Measurements from ENCODE around the gene SHMT2.

SHMT2 gene

DNA sequence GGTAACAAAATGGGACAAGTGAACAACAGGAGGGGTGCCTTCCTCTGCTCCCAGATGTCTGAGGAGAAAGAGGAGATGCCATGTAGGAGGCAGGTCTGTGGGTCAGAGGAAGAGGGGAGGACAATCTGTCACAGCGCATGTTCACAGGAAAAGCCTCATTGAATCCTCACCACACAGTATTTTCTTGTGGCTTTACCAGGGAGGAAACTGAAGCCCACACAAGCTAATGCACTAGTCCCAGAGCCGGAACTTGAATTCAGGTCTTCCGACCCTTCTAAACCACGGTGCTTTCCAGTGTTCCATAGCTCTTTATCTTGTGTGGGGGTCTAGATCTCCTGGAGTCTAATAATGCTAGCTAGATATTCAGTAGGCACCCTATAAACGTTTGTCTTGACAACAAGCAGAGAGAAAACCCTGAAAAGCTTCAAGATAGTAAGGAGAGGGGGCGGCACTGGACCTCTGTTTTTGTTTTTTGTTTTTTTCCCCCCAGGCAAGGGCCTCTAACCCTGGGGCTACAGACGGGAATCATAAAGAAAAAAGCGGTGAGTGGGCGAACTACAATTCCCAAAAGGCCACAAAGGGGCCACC lies 371 bp upstream of the SHMT2 start:
- DNase-seq = no peak

GRCh38 chr12:57230381-57231155 lies 1.1 kb downstream of the SHMT2 start:
- no peak for DNase-seq

- no peak for DNase-seq
Measured at GRCh38 chr12:57231276-57232021, 1.9 kb downstream of the SHMT2 start.

DNA sequence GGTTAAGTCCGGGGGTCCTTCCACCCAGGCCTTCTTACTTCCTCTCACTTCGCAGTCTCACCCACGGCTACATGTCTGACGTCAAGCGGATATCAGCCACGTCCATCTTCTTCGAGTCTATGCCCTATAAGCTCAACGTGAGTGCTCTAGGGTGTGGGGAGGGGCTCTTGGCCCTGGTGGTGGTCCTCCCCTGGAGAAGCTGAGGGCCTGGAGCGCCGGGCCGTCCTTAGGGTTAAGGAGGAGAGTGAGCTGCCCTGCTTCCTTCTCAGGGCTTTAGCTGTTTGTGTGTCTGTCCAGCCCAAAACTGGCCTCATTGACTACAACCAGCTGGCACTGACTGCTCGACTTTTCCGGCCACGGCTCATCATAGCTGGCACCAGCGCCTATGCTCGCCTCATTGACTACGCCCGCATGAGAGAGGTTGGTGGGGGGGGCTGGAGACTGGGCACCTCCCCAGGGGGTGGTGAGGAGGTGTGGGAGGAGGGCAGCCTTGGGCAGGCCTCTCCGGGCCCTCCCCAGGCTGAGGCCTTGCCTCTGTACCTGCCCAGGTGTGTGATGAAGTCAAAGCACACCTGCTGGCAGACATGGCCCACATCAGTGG lies 2.7 kb downstream of the SHMT2 start:
- no peak for DNase-seq

DNA sequence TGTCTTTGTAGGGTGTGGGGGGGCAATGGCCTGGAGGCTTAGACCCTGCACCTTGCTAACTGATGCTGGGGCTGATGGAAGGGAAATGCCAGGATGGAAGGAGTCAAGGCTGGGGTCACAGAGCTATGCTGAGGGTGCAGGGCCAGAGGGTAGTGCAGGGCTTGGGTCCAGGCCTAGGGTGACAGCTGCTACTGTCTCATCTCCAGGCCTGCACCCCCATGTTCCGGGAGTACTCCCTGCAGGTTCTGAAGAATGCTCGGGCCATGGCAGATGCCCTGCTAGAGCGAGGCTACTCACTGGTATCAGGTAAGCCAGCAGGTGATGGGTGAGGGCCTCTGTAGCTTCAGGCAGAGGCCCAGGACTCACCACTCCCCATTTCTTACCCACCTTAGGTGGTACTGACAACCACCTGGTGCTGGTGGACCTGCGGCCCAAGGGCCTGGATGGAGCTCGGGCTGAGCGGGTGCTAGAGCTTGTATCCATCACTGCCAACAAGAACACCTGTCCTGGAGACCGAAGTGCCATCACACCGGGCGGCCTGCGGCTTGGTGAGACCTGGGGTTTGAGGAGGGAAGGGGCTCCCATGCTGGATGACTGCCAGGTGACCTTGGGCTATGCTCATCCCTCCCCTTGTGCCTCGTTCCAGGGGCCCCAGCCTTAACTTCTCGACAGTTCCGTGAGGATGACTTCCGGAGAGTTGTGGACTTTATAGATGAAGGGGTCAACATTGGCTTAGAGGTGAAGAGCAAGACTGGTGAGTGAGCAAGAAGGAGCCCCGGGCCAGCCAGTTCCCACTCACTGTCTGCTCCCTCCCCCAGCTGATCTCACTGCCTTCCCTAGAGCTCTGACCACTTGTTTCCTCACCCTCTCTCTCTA lies 4.1 kb downstream of the SHMT2 start:
- no peak for DNase-seq

- DNase-seq = no peak
Measured at GRCh38 chr12:57234233-57234570, 4.7 kb downstream of the SHMT2 start.

DNA sequence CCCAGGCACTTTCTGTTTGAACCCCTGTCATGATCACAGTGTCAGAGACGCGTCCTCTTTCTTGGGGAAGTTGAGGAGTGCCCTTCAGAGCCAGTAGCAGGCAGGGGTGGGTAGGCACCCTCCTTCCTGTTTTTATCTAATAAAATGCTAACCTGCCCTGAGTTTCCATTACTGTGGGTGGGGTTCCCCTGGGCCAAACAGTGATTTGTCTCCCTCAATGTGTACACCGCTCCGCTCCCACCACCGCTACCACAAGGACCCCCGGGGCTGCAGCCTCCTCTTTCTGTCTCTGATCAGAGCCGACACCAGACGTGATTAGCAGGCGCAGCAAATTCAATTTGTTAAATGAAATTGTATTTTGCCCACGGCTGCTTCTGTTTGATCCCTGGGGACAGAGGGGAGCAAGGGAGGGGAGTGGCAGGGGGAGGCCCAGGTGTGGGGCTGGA lies 5.1 kb downstream of the SHMT2 start:
- no peak for DNase-seq

GRCh38 chr12:57235017-57235727 lies 5.7 kb downstream of the SHMT2 start:
- DNase-seq = no peak

DNA sequence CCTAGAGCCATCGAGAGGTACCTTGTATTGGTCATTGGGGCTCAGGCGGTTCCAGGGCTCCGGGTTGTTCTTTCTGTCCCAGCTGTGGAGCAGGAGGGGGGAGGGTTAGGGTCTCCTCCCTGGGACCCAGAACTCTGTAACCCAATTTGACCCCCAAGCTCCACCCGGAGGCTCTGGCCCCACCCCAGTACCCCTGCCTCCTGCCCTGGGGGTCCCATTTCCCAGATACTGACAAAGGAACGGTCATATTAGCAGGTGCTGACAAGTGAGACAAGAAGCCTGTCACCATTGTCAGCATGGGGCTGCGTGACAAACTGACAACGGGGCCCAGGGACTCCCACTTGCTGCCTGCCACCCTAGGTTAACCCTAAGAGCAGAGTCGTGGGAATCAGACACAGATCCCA lies 6.2 kb downstream of the SHMT2 start:
- DNase-seq = no peak

DNA sequence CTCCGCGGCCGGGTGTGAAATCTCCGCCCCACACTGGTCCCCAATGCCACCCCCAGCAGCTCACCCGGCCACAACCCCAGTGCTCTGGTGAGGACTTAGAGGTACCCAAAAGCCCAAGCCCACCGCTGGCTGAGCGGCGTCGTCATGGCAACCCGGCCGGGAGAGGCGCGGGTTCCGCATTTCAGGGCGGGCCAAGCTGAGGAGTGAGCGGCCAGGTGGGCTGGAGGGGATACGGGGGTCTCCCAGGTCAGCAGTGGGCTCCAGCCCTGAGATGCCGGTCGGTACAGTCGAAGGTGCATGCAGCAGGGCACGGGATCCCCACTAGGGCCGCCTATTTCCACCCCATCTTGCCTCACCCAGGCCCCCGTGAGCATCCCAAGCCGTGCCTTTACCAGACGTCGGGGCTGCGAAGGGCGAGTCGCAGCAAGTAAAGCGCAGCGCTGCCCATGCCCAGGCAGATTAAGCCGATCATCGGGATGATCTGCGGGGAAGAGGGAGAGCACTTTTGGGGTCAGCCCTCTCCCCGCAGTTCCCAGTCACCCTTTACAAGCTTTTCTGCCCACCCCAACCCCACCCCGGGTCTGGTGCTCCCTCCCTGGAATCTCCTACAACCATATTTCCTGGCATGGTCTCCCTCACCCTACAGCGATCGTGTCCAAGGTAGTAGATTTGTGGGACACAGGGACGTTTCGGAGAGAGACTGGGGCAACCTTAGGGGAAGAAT lies 6.9 kb downstream of the SHMT2 start:
- no peak for DNase-seq

GRCh38 chr12:57236925-57237595 lies 7.5 kb downstream of the SHMT2 start:
- DNase-seq = no peak

DNA sequence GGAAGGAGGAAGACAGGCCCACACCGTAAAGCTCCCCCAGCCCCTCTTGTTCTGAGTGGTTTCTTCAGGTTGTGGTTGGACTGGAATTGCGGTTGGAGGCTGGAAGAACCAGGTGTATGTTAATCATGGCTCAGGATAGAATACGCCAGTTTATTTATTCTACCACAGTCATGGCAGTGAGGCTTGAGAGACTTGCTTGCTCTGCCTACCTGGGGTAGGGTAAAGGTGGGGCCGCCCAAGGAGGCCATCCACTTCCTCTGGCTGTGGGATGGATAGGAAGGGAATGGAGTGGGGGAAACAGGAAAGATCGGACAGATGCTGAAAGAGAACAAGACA lies 8.1 kb downstream of the SHMT2 start:
- peak; percentile 23 for DNase-seq

DNA sequence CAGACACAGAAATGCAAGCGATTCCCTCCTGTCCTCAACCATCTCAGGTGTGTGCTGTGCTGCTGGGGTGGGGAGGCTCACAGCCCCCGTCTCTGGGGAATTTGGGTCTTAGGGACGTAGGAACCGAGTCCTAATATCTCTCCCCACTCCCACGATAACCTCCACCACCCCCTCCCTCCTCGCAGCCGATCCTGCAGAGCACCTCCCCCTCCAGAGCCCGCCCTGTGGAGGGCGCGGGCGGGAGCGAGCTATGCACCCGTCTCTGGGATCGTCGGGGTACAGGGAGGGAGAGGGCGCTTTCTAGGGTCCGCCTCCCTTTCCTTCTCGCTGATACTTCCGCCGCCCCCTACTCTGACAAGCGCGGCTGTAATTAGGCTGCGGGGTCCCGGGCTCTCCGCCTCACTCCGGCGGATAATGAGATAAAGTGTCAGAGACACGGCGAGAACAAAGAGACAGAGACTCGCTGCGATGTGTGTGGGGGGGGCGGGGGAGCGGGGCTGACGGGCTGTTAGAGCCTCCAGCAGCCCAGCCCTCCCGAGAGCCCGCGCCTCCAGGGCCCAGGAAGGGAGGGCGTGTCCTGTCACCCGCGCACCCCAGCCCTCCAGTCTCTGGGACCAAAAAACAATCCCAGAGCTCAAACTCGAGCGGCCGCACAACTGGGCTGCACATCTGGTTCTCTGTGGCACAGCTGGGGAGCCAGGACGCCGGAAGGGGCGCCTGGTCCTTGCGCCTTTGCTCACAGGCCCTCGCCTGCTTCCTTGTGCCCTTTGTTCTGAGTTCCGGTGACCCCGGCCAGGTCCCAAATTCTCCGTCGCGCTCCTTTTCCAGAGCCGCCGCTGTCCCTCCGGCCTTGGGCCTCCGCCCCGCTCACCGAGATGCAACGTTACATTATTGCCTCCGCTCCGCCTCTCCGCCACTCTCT lies 8.7 kb downstream of the SHMT2 start:
- DNase-seq = no peak

GRCh38 chr12:57238854-57239554 lies 9.5 kb downstream of the SHMT2 start:
- DNase-seq = peak; percentile 76

GRCh38 chr12:57239587-57240065 lies 10.1 kb downstream of the SHMT2 start:
- DNase-seq = peak; percentile 33

- DNase-seq = peak; percentile 56
Measured at GRCh38 chr12:57240066-57240921, 10.8 kb downstream of the SHMT2 start.

- no peak for DNase-seq
Measured at GRCh38 chr12:57240926-57241401, 11.5 kb downstream of the SHMT2 start.
